GM13976 (cell line): ENCODE results near the gene HTT-AS.
"Not testable (repeated sequence)": the region's sequence is repeated elsewhere in the genome, so short reads cannot be mapped to it uniquely, and the experiment has no call there.

Experiments
- DNase-seq: peaks from one replicate; pipeline ENCODE4 v3.0.0; 2012; ENCODE audit warnings: low spot score
- in situ Hi-C: fragments of 300-500 bp; cut with MboI; formaldehyde crosslinking; loops from one replicate; pipeline ENCODE4 v1.12.0; 2022; ENCODE audit warnings: low sequenced_read_pairs, mixed read lengths, inconsistent platforms; ENCODE audit not compliant: unreplicated experiment
- TF ChIP-seq, protein P1 (sequence below): IDR thresholded peaks from 2 replicates; pipeline ENCODE4 v1.5.1; 2012; ENCODE audit warnings: borderline replicate concordance, mild to moderate bottlenecking; ENCODE audit not compliant: insufficient read depth; ENCODE audit errors: extremely low read depth, missing control alignments, control extremely low read depth

Gene HTT-AS

DNA sequence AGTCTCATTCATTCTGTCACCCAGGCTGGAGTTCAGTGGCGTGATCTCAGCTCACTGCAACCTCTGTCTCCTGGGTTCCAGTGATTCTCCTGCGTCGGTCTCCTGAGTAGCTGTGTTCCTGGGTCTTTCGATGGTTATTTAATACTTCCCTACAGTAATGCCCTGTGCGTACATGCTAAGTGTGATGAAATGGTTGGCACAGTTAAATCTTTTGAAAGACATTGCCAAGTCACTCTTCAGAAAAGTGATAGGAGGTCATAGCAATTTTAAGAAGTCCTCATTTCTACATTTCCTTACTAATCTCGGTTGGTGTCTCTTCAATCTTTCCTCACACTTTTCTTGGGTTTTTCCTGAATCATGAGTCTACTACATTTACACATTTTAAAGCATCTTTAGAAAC is 14.4 kb downstream of the HTT-AS start:
- TF ChIP-seq, protein P1, sequence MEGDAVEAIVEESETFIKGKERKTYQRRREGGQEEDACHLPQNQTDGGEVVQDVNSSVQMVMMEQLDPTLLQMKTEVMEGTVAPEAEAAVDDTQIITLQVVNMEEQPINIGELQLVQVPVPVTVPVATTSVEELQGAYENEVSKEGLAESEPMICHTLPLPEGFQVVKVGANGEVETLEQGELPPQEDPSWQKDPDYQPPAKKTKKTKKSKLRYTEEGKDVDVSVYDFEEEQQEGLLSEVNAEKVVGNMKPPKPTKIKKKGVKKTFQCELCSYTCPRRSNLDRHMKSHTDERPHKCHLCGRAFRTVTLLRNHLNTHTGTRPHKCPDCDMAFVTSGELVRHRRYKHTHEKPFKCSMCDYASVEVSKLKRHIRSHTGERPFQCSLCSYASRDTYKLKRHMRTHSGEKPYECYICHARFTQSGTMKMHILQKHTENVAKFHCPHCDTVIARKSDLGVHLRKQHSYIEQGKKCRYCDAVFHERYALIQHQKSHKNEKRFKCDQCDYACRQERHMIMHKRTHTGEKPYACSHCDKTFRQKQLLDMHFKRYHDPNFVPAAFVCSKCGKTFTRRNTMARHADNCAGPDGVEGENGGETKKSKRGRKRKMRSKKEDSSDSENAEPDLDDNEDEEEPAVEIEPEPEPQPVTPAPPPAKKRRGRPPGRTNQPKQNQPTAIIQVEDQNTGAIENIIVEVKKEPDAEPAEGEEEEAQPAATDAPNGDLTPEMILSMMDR = no peak
- in situ Hi-C loops = no loop called here

DNA sequence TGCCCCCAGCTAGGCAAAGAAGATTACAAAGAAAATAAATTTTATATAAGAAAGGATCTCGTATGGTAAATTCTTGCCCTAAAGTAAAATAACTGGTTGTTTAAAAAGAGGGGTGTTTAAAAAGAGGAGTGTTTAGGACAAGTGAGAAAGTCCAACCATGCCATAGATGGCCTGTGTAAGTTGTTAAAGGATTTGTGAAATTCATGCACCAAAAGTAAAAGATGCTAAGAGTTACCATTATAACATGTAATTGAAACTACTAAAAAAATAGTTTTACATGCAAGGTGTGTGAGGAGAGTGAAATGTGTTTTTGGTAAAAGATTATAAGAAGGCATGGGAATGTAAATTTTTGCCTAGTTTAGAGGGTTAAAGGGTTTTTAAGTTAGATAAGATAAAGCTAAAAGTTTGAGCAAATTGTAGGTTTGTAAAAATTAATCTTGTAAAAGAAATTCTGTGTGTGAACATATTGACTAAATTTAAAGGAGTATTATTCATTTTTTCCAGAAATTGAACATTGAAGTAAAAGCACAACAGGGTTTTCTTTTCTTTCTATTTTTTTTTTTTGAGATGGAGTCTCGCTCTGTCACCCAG is 20.1 kb downstream of the HTT-AS start:
- TF ChIP-seq, protein P1 = no peak
- in situ Hi-C loops = no loop called here
- DNase-seq = no peak

More for the DNA sequence above, 14.4 kb downstream of the HTT-AS start:
- no peak for DNase-seq

DNA sequence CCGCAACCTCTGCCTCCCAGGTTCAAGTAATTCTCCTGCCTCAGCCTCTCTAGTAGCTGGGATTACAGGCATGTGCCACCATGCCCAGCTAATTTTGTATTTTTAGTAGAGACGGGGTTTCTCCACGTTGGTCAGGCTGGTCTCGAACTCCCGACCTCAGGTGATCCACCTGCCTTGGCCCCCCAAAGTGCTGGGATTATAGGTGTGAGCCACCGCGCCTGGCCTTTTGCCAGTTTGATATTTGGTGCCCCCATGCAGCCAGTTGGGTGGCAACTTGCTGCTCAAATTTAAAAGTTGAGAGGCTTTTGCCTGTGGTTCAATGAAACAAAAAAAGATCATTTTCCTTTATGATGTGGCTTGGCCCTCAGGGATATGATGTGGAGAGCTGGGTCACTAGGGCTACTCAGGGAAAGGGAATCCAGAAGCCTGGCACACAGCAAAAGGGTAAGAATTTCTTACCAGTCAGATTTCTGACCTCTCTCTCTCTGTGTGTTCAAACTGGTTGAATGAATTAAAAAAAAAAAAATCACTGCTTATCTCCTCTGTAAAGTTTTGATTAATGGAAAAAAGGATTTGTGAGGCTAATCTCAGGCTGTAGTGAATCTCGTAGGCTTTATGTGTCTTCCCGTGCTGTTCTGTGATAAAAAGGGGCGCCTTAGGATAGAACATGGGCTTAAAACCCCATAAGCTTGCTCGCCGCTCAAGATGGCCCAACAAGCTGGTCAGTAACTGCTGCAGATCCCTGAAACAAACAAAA is 23.0 kb downstream of the HTT-AS start:
- in situ Hi-C loops, DNase-seq: not testable (repeated sequence)

DNA sequence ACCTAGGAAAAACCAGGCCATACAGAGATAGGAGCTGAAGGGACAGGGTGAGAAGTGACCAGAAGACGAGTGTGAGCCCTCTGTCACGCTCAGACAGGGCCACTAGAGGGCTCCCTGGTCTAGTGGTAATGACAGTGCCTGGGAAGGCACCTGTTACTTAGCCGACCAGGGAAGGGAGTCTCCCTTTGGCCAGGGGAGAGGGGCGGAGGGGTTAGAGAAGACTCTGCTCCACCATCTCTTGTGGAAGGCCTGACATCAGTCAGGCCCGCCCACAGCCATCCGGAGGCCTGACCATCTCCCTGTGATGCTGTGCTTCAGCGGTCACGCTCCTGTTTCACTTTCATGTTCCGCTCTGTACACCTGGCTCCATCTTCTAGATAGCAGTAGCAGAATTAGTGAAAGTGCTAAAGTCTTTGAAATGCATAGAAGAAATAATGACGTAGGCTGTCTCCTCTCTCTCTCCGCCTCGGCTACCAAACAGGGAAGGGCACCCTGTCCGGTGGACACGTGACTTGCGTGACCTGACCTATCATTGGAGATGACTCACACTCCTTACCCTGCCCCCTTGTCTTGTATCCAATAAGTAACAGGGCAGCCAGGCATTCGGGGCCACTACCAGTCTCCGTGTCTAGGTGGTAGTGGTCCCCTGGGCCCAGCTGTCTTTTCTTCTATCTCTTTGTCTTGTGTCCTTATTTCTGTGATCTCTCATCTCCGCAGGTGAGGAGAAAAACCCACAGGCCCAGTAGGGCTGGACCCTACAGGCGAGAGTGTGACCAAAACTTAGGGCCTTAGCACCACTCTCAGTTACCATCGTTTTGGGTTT is 26.7 kb downstream of the HTT-AS start:
- DNase-seq = peak; percentile 69

DNA sequence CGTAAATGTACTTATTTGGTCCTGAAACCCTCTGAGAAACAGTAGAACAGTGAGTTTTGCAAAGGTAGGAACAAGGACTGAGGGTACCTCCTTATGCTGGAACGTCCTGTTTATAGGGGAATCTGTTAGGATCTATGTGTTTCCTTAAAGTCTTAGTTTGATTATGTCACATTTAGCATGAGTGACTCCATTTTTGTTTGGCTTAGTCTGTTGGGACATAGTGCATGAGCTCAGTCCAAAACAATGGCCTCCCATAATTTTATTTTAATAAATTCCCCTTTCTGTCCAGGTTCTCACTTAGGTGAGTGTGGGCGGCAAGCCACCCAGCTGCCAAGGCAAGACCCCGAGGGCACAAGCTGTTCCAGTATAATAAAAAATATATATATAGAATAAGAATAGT is 27.7 kb downstream of the HTT-AS start:
- no peak for DNase-seq
- TF ChIP-seq, protein P1 = no peak
- in situ Hi-C loops = no loop called here

More for the DNA sequence above, 26.7 kb downstream of the HTT-AS start:
- in situ Hi-C loops = no loop called here
- TF ChIP-seq, protein P1 = peak; percentile 80

DNA sequence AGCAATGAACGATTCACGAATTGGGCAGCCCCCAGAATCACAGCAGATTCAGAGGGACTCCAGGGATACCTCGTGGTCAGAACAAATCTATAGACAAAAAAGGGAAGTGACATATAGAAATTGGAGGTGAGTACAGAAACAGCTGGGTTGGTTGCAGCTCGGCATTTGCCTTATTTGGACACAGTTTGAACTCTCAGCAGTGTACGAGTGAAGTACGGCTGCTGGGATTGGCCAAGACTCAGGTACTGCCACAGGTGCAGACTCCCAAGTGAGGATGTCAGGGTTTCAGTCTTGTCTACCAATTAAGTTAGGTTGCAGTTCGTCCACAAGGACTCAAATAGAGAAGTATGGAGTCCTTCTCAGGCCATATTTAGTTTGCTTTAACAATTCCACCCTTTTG is 28.2 kb downstream of the HTT-AS start:
- in situ Hi-C loops = no loop called here
- TF ChIP-seq, protein P1 = no peak
- DNase-seq = peak; percentile 32
